NCI-H146 (cell line): Measurements from ENCODE around the gene CARD11.
A peak's percentile ranks its signal among the peaks of the same experiment; 100 is the strongest.

Experiments
- DNase-seq: peaks from one replicate; lab custom pipeline; 2025; lab: John Stamatoyannopoulos, UW

CARD11 gene

DNA sequence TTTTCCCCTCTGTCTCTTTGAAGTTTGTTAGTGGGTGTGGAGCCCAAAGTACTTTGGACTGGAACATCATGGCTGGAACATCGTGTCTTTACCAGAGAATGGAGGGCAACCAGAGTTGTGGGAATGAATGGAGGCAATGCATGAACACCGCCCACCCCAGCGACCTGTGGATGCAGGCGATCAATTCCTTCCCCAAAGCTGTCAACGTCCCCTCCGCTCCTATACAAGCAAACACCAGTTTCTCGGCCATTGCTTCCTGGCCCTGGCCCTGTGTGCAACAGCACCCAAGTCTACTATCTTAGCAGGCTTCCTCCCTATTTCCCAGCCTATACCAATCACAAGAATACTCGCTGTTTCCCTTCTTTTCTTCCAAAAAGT, 62.6 kb downstream of the CARD11 start:
- no peak for DNase-seq

DNA sequence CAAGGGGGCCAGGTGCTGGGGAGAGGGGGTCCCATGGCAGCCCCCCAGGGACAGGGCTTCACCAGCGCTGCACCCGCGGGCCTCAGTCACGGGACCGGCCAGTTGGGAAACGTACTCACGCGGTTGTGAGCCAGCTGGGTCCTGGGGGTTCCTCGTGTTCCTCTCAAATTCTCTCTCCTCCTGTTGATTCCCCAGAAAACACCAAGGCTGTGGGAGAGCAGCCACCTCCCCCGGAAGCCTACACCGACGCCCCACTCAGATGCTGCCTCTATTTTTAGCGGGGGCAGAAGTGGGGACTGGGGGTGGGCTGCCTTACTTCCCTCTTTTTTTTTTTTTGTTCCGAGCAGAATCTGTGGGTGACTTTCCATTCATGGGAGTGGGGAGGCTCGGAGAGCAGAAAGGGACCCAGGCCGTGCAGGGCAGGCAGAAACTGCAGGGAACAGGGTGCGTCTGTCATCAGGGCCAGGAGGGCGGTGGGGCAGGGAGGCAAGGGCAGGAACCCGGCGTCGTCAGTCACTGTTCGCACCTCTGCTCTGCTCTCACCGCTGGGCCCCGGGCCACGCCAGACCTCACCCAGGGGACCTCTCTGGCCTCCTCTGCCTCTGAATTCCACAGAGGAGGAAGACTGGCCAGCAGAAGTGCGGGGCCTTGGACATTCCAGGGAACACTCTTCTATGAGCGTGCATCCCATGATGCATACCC, 63.1 kb downstream of the CARD11 start:
- DNase-seq, result no peak

DNA sequence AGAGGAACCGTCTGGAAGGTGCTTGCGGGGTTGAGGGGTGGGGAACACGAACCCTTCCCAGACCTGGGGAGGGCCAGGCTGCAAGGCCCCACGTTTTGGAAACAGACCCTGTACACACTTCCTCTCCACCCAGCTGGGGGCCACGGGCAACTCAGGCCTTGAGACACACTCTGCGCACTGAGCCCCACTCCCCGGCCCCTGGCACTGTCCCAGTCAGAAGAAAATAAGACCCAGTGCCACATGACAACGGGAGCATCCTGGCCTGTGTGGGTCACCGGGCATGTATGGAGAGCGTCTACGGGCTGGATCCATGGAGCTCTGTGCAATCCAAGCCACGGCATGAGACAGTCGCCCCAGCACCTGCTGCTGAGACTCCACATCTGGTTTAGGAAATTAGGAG, 63.7 kb downstream of the CARD11 start:
- no peak for DNase-seq

DNA sequence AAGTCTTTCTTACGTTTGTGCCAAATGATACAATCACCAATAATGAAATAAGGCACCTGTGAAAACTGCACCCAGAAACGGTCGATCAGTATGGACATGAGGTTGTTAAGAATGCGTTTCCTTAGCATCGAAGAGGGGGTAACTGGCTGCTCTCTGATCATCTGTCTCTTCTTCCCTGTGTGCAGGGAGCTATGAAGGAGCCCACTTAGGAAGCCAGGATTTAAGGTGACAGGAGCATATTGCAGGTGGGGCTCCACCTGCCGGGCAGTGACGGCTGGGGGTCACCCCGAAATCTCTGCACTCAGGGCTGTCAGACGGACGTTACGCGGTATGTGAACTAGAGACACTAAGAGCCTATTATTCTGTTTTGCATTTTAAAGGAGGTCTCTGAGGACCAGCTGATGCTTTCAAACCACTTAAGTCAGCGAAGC, 64.5 kb downstream of the CARD11 start:
- DNase-seq, result no peak

DNA sequence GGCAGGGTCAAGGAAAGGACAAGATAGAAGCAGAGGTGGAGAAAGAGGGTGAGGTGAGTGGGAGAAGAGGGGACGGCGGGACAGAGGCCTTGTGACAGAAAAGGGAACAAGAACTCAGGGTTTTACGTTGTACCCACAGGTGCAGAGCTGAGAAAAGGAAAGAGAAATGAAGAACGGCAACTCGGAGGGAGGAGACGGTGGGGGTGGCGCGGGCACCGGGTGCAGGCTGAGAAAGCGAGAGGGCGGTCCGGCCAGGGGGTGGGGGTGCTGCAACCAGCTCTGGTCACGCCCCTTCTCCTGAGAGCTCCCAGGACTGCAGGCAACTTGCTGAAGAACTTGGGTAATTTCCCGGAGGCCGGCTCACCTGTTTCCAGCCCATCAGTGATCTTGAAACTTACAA, 65.3 kb downstream of the CARD11 start:
- DNase-seq, result no peak

DNA sequence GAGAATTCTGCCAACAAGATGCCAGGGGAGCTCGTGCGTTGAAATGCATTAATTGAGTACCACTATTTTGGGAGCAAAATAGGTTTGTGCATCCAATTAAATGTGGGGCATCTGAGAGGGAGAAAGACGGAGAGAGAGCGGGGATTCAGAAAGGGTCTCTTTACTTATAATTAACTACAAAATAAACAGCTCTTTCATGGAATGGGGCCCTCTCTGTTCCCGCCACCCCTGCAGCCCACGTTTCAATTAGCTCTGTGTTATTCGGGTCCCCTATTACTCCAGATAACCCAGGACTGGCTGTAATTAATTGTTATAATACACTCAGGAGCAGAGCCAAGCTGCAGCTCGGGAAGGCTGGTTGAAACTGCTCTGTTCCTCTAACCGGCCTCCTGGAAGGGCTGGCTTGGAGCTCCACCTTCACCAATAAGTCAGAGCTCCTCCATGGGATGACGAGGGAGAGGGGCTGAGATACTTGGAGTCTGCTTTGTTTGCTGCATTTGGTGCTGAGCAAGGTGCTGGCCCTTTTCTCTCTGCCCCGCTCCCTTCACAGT, 67.8 kb downstream of the CARD11 start:
- no peak for DNase-seq

DNA sequence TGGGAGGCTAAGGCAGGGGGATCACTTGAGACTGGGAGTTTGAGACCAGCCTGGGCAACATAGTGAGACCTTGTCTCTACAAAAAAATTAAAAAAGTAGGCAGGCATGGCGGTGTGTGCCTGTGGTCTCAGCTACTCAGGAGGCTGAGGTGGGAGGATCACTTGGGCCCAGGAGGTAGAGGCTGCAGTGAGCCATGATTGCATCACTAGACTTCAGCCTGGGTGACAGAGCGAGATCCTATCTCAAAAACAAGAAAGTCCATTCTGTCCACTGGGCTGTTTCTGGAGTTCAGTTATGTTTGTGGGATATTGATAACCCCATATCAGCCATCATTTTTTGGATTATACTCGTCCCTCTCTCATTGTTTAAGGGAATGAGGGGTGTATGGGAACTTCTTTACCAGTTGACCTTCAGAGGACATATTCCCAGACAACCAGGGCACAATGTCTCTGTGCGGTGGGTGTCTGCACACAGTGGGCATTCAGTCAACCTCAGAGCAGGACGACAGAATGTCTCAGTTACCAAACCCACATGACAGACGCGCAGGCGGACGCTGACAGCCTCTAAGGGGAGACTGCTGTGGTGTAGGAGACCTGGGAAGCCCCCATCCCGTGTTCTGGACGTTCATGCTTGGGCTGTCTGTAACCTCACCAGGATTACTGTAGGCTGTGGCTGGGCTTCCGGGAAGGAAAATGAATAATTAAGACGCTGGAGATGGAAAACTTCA, 69.4 kb downstream of the CARD11 start:
- DNase-seq, result no peak

DNA sequence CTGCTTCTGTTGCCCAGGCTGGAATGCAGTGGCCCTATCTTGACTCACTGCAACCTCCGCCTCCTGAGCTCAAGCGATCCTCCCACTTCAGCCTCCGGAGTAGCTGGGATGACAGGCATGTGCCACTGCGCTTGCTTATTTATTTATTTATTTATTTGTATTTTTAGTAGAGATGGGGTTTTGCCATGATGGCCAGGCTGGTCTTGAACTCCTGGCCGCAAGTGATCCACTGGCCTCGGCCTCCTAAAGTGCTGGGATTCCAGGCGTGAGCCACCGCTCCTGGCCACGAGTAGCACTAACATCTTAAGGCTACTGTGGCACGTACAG, 70.9 kb downstream of the CARD11 start:
- no peak for DNase-seq

DNA sequence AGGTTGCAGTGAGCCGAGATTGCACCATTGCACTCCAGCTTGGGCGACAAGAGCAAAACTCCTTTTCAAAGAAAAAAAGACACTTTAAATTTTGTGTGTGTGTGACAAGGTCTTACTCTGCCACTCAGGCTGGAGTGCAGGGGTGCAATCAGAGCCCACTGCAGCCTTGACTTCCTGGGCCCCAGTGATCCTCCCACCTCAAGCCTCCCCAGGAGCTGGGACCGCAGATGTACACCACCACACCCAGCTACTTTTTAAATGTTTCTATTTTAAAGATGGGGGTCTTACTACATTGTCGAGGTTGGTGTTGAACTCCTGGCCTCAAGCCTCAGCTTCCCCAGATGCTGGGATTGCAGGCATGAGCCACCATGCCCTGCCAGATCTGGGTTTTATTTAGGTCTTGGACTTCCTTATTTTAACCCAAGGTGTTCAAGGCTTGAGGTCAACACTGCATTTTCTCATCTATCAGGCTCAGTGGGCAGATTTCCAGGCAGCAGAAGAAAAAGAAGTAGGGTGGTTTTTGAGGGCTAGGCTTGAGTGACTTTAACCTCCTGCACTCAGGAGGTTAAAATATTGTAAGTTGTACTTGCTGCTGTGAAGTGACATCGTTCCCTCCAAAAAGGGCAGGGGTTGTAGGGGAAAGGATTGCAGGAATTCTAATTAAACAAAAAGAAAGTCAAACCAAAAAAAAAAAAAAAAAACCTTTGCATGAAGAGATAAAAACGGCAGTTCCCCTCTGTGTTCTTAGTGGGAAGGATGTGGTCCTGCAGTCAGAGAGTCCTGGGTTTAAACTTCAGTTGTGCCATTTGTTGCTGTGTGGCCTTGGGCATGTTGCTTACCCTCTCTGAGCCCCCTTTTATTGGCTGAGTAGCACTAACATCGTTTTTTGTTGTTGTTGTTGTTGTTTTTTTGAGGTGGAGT, 71.5 kb downstream of the CARD11 start:
- no peak for DNase-seq

DNA sequence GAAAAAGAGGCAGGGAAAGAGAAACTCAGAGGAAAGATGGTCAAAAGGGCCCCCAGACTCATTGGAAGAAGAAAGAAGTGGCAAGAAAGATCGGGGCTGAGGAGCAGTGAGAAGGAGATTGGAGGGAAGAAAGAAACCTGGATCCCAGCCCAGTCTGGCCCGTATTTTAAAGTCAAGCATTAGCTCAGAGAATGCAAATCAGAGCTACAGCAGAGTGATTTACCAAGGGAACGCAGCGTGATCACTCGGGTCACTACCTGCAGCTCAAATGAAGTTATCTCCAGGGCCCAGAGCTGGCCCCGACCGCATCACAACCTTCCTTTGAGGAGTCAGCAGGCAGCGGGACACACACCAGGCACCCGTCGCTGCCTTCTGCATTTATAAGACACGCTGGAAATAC, 72.8 kb downstream of the CARD11 start:
- no peak for DNase-seq

DNA sequence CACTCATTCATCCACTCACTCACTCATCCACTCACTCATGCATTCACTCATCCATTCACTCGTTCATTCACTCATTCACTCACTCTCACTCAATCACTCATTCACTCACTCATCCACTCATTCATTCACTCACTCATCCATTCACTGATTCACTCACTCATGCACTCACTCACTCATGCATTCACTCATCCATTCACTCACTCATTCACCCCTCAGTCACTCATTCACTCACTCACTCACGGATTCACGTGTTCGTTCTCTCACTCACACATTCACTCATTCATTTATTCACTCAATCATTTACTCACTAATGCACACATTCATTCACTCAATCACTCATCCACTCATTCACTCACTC, 73.4 kb downstream of the CARD11 start:
- DNase-seq, result no peak

DNA sequence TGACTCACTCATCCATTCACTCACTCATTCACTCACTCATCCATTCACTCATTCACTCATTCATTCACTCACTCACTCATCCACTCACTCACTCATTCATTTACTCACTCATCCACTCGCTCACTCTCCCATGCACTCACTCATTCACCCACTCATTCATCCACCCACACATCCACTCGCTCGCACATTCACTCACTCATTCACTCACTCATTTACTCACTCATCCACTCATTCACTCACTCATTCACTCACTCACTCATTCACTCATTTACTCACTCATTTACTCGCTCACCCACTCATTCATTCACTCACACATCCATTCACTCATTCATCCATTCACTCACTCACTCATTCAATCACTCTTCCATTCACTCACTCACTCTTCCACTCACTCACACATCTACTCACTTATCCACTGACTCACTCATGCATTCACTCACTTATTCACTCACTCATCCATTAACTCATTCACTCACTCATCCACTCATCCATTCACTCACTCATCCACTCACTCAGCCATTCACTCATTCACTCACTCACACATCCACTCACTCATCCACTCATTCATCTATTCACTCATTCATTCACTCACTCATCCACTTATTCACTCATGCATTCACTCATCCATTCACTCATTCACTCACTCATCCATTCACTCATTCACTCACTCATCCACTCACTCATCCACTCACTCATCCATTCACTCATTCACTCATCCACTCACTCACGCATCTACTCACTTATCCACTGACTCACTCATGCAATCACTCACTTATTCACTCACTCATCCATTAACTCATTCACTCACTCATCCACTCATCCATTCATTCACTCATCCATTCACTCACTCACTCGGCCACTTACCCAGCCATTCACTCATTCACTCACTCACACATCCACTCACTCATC, 74.0 kb downstream of the CARD11 start:
- no peak for DNase-seq

DNA sequence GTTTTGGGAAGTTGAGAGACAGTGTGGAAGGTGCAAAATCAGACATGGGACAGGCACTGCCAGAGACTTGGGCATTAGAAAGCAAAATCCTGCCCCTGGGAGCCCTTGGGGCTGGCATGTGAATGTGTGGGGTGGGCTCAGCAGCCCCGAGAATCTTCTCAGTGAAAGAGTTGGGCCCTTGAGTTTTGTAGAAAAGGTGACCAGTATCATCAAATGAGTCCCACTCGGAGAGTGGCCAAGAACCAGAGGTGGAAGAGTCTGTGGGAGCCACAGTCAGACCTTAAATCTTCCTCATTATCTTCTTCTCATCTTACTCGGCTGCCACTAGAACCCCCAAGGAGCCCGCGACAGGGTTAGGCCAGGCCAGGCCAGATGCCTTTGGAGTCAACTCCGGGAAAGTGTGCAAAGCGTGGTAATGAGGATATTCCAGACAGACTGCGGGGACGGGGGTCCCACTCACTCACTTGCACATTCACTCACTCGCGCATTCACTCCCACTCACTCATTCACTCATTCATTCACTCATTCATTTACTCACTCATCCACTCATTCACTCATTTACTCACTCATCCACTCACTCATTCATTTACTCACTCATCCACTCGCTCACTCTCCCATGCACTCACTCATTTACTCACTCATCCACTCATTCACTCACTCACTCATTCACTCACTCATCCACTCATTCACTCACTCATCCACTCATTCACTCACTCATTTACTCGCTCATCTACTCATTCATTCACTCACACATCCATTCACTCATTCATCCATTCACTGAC, 74.9 kb downstream of the CARD11 start:
- DNase-seq, result peak; percentile 26

DNA sequence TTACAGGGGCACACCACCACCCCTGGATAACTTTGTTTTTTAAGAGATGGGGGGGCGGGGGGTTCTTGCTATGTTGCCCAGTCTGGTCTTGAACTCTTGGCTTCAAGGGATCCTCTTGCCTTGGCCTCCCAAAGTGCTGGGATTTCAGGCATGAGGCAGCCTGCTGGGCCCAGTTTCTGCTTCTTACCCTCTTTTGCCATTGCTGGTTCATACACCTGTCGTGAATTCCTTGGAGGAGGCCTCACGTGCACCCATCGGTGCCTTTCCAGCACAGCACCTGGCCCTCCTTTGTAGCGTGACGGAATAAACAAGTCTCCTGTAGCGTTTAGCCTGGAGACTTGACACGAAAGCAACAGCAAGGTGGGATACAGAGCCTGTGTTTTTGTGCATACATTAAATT, 75.5 kb downstream of the CARD11 start:
- peak; percentile 81 for DNase-seq

DNA sequence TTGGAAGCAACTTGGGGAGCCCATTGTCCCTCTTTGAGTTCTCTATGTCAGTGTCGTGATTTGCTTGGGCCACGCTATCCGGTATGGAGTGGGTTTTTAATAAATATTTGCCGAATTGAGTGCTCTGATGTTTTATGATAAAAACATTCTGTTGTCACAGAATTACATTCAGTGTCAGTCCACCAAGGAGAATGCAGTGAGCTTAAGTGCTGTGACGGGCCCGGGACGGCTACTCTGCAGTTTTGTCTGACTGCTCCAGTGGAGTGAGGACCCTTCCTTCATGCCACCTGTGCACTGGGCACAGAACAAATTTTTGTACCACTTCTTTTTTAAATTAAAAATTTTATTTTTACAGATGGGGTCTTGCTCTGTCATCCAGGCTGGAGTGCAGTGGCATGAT, 76.0 kb downstream of the CARD11 start:
- DNase-seq, result no peak

DNA sequence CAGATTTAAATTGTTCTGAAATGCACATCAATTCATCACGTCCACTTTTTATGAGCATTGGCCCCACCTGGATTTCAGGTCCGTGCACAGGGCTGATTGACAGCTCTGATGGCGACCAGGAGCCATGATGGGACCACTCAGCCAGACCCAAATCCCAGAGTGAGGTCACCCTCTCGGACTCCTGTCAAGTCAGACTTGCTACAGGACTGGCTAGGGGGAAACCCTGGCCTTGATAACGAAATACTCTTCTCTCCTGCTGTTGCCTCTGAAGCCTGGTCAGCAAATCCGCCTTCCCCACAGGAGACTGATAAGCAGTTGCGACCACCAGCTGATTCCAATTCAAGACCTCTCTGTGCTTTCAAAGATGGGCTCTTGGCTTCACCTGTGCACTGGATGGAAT, 76.4 kb downstream of the CARD11 start:
- no peak for DNase-seq

DNA sequence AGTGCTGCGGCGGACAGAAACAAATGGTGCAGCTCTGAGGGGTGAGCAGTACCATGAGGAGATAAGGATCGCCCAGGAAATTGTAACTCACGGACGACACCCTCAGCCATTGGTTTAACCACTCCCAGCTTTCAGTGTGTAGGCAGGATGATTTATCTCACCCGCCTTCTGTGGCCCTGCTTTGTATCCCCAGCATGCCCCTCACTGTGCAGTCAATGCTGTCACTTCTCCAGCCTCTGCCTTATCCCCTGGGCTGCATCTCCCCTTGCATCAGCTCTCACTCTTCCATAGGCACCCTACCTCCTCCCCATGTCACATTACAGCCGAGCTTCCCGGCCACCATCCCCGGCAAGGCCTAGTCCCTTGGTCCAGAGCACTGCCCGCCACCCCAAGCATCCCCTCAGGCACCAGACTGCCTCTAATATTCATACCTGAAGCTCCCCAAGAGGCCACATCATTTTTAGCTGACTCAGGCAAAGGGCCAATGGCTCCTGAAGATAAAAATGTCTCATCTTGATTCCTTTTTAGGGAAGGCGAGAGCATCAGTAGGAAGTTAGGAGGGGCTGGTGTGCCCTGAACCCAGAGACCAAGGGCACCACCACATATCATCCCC, 77.1 kb downstream of the CARD11 start:
- DNase-seq, result no peak

DNA sequence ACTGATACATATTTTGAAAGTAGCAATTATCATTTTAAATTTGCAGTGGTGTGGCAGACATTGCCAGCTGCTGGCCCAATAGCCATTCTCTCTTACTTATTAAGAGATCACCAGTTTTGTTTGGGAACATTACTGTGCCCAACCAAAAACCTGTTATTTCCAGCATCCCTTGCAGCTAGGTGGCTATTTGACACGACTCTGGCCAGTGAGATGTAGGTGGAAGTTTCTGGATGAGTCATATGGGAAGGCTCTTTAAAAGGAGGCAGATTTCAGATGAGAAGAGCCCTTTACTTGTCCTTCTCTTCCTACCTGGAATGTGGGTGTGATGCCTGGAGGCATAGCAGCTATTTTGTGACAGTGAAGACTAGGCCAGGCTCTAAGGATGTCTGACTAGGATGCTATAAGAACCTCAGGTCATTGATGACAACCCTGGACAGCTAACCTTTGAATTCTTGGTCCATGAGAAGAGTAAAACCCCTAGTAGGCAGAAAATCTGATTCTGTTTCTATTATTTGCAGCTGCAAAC, 77.9 kb downstream of the CARD11 start:
- no peak for DNase-seq

DNA sequence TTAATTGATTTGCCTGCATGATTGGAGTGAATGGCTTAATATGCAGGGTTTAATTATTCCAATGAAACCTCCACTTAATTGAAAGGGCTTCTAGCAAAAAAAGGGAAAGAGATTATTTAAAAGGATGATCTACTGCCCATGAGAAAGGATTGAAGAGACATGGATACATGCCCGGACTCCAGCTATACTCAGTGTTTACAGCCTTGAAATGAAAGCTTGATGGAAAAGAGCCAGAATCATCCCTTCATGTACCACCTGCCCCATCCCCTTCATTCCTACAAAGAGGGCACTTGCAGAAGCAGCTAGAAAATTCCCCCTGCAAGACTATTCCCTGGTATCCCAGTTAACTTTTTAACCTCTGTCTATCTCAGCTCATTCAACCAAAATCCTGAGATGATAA, 78.4 kb downstream of the CARD11 start:
- no peak for DNase-seq

DNA sequence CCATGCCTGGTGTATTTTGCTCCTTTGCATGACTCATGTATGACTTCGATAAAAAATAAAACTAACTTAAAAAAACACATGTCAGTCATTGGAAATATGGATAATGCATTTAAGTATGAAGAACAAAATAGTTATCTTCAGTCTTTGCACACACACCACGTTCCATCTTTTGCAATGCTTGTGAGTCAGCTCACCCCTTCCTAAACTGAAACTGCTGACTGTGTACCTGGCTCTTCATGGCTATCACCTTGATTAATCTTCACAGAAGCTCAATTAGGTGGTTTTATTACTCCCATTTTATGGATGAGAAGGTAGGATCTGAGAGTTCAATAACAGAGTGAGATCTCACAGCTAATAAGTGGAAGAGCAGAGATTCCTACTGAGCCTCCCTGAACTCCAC, 79.5 kb downstream of the CARD11 start:
- DNase-seq, result no peak
